MM.1S (cell line): ENCODE data around the gene ARL15.

Source experiments
- EZH2 ChIP-seq: fragments of 300-600 bp; sonication (generic); optimal IDR thresholded peaks from 2 replicates; pipeline ENCODE3; 2017; ENCODE audit warnings: low read depth, mild to moderate bottlenecking, antibody characterized with exemption, low read length, mixed read lengths
- TF ChIP-seq, protein P1 (sequence below): fragments of 300-600 bp; sonication (generic); IDR thresholded peaks from 2 replicates; pipeline ENCODE4 v1.5.1; 2016; ENCODE audit warnings: antibody characterized with exemption, low read length, mixed read lengths

DNA sequence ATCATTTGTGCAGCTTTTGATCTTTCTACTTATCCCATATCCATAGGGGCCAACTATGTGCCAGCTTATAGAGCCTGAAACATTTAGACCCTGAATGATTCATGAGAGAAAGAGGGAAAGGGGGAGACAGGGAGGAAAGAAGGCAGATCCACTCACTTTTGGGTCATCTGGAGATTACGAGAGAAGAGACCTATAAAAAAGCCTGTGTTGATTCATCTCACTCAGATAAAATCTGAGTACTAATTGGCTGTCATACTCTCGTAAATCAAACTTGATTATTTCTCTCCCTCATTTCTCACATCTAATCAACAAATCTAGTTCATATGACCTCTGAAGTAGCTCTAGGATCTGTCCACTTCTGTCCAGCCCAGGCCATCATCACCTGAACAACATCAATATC is 137.1 kb downstream of the ARL15 start:
- TF ChIP-seq, protein P1, sequence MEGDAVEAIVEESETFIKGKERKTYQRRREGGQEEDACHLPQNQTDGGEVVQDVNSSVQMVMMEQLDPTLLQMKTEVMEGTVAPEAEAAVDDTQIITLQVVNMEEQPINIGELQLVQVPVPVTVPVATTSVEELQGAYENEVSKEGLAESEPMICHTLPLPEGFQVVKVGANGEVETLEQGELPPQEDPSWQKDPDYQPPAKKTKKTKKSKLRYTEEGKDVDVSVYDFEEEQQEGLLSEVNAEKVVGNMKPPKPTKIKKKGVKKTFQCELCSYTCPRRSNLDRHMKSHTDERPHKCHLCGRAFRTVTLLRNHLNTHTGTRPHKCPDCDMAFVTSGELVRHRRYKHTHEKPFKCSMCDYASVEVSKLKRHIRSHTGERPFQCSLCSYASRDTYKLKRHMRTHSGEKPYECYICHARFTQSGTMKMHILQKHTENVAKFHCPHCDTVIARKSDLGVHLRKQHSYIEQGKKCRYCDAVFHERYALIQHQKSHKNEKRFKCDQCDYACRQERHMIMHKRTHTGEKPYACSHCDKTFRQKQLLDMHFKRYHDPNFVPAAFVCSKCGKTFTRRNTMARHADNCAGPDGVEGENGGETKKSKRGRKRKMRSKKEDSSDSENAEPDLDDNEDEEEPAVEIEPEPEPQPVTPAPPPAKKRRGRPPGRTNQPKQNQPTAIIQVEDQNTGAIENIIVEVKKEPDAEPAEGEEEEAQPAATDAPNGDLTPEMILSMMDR: no peak
- TF ChIP-seq EZH2: no peak
